ENCODE results near the gene DENND5A.
"Not testable (repeated sequence)": the region's sequence is repeated elsewhere in the genome, so short reads cannot be mapped to it uniquely, and the experiment has no call there.

Gene DENND5A

DNA sequence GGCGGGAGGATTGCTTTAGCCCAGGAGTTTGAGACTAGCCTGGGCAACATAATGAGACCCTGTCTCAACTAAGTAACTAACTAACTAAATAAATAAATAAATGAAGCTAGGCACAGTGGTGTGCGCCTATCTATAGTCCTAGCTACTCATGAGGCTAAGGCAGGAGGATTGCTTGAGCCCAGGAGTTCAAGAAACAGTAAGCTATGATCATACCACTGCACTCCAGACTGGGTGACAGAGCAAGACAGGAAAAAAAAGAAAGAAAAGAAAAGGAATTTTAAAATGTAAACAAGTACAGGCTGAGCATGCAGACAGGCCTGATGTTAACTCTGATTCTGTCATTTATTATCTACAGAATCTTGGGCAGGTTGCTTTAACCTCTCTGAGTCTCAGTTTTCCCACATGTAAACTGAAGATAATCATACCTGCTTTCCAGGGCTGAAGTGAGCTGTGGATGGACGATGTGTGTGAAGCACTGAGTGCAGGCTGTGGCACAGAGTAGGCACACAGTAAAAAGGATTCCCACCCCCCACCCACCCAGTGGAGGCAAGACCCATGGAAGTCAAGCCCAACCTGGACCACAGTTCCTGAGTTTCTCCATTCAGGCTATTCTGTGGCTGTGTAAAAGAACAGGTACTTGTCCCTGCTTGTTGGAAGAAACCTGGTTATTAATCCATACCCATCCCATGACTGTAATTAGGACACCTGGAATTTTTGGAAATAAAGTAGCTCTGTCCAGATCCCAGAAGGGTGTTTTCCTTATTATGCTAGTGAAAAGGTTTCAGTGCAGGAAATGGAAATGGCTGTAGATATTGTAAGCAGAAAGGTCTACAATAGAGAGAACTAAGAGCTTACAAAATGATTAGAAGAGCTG, 155.1 kb downstream of the DENND5A start:
- no peak for DNase-seq (ENCODE audit: low read depth)
- TF ChIP-seq, protein P1, sequence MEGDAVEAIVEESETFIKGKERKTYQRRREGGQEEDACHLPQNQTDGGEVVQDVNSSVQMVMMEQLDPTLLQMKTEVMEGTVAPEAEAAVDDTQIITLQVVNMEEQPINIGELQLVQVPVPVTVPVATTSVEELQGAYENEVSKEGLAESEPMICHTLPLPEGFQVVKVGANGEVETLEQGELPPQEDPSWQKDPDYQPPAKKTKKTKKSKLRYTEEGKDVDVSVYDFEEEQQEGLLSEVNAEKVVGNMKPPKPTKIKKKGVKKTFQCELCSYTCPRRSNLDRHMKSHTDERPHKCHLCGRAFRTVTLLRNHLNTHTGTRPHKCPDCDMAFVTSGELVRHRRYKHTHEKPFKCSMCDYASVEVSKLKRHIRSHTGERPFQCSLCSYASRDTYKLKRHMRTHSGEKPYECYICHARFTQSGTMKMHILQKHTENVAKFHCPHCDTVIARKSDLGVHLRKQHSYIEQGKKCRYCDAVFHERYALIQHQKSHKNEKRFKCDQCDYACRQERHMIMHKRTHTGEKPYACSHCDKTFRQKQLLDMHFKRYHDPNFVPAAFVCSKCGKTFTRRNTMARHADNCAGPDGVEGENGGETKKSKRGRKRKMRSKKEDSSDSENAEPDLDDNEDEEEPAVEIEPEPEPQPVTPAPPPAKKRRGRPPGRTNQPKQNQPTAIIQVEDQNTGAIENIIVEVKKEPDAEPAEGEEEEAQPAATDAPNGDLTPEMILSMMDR (conservative IDR thresholded peaks at IDR 0.05; ENCODE audit: low read length): no peak

DNA sequence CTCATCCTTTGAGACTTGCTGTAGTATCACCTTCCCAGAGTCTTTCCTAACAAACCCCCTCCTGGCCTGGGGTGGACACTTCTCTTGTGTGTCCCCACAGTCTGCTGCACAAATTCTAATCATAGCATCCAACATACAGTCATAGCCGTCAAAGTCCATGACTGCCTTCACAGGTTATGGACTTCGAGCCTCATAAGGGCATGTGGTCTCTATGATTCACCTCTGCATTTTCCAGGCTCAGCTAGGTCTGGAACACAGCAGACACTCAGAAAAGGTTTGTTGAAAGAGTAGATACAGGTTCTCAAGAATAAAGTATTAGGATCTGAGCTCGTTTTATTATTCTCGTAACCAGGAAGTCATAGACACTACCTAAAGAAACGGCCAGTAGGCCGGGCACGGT, 160.6 kb downstream of the DENND5A start:
- H3K4me3 ChIP-seq (ENCODE audit: low read length): no peak overlapping the region
- TF ChIP-seq, protein P1 (conservative IDR thresholded peaks at IDR 0.05; ENCODE audit: low read length): no peak
- DNase-seq (ENCODE audit: low read depth): no peak

More for the DNA sequence above, 155.1 kb downstream of the DENND5A start:
- H3K4me3 ChIP-seq (ENCODE audit: low read length): no peak overlapping the region

DNA sequence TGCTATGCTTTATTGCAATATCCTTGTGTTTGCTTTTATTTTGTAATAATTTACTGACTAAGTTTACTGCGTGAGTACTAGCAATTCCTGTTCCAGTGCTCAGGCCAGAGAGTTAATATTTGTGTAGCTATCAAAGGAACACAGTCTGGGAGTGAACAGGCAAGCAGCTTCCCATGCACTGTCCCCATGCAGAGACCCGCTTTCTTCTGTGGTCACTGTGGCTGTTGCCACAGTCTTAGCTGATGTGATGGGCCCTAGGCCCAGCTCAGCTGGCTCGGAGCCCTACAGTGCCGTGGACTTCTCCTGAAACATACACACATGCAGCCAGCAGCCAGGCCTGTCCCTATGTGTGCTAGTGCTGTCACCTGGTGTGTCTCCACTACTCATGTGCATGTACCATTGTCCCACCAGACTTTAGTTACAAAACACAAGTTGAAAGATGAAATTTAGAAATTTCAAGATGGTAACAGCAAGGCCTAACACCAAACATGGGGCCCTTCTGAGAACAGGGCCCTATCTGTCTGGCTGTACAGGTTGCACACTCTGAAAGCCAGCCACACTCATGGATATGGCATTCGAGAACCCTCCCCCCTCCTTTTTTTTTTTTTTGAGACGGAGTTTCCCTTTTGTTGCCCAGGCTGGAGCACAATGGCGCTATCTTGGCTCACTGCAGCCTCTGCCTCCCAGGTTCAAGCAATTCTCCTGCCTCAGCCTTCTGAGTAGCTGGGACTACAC, 161.4 kb downstream of the DENND5A start:
- TF ChIP-seq, protein P1 (conservative IDR thresholded peaks at IDR 0.05; ENCODE audit: low read length): no peak
- no peak for DNase-seq (ENCODE audit: low read depth)
- no peak overlapping the region for H3K4me3 ChIP-seq (ENCODE audit: low read length)

DNA sequence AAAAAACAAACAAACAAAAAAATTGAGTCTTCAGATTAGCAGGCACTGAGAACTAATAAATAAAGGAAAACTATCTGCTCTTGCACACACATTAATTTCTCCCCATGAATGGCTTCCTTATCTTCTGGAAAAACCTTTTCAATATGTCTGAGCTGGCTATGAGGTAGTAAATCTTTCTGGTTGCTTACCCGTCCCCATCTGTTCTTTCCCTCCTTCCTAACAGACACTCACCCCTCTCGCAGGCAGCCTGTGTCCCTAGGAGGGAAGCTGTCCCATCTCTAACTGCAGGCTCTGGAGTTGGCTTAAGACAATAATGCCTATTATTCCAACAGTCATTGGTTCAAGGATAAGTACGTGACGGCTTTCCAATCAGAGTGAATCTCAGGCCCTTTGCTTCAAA, 165.5 kb downstream of the DENND5A start:
- DNase-seq (ENCODE audit: low read depth): no peak
- TF ChIP-seq, protein P1 (conservative IDR thresholded peaks at IDR 0.05; ENCODE audit: low read length): no peak
- H3K4me3 ChIP-seq (ENCODE audit: low read length): no peak overlapping the region

DNA sequence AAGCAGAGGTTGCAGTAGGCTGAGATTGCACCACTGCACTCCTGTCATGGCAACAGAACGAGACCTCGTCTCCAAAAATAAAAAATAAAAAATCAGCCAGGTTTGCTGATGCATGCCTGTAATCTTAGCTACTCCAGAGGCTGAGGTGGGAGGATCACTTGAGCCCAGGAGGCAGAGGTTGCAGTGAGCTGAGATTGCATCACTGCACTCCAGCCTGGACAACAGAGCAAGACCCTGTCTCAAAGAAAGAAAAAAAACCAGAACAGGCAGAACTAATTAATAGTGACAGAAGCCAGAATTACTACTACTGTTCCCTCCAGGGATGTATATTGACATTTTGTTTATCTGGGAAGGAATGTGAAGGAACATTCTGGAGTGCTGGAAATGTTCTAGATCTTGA, 166.7 kb downstream of the DENND5A start:
- not testable (repeated sequence) for H3K4me3 ChIP-seq (ENCODE audit: low read length); DNase-seq (ENCODE audit: low read depth)

DNA sequence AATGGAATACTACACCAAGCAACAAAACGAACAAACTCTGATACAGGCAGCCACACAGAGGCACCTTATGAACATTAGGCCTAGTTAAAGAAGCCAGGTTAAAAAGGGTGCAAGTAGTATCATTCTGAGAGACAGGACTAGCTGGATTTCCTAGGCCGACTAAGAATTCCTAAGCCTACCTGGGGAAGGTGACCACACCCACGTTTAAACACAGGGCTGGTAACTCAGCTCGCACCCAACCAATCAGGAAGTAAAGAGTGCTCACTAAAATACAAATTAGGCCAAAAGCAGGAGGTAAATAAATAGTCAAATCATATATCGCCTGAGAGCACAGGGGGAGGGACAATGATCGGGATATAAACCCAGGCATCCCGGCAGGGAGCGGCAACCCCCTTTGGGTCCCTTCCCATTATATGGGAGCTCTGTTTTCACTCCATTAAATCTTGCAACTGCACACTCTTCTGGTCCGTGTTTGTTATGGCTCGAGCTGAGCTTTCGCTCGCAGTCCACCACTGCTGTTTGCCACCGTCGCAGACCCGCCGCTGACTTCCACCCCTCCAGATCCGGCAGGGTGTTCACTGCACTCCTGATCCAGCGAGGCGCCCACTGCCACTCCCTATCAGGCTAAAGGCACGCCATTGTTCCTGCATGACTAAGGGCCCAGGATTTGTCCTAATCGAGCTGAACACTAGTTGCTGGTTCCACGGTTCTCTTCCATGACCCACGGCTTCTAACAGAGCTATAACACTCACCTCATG, 167.8 kb downstream of the DENND5A start:
- not testable (repeated sequence) for DNase-seq (ENCODE audit: low read depth)

DNA sequence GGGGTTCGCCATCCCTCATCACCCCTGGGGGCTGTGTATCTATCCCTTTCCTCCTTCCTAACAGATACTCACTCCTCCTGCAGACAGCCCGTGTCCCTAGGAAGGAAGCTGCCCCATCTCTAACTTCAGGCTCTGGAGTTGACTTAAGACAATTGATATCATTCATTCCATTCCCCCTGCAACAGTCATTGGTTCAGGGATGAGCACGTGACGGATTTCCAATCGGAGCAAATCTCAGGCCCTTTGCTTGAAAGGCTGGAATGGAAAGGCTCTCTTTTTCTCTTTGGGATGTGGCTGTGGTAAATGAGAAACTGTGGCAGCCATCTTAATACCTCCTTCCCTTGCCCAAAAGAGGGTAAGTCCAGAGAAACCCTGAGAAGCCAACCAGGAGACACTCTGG, 168.7 kb downstream of the DENND5A start:
- TF ChIP-seq, protein P1 (conservative IDR thresholded peaks at IDR 0.05; ENCODE audit: low read length): no peak
- H3K4me3 ChIP-seq (ENCODE audit: low read length): no peak overlapping the region
- DNase-seq (ENCODE audit: low read depth): no peak

More for the DNA sequence above, 167.8 kb downstream of the DENND5A start:
- H3K4me3 ChIP-seq (ENCODE audit: low read length): not testable (repeated sequence)

Data from AG10803 (cell line).